HEK293T (cell line): Measurements from ENCODE around the gene HSDL2.

Experiments used
- BHLHE40 ChIP-seq: fragments of 450-650 bp; IDR thresholded peaks from 2 replicates; pipeline ENCODE4 v1.6.1; 2016; ENCODE audit warnings: mild to moderate bottlenecking, moderate library complexity, borderline replicate concordance
- CTBP1 ChIP-seq: fragments of 450-650 bp; IDR thresholded peaks from 2 replicates; pipeline ENCODE4 v1.6.1; 2016; ENCODE audit warnings: borderline replicate concordance
- ELF4 ChIP-seq: fragments of 450-650 bp; IDR thresholded peaks from 2 replicates; pipeline ENCODE4 v1.6.1; 2017; ENCODE audit warnings: antibody characterized with exemption
- FOXA1 ChIP-seq: fragments of 450-650 bp; IDR thresholded peaks from 2 replicates; pipeline ENCODE4 v1.6.1; 2016; ENCODE audit warnings: mild to moderate bottlenecking
- FOXK2 ChIP-seq: fragments of 450-650 bp; IDR thresholded peaks from 2 replicates; pipeline ENCODE4 v1.6.1; 2016; ENCODE audit warnings: mild to moderate bottlenecking
- FOXM1 ChIP-seq: fragments of 450-650 bp; IDR thresholded peaks from 2 replicates; pipeline ENCODE4 v1.6.1; 2017; ENCODE audit warnings: mild to moderate bottlenecking, borderline replicate concordance
- HDGF ChIP-seq: fragments of 450-650 bp; IDR thresholded peaks from 2 replicates; pipeline ENCODE4 v1.6.1; 2017; ENCODE audit warnings: antibody characterized with exemption, borderline replicate concordance
- L3MBTL2 ChIP-seq: fragments of 450-650 bp; conservative IDR thresholded peaks from 2 replicates; pipeline ENCODE4 v1.6.1; 2016; ENCODE audit warnings: mild to moderate bottlenecking
- SP1 ChIP-seq: fragments of 450-650 bp; IDR thresholded peaks from 2 replicates; pipeline ENCODE4 v1.6.1; 2017
- SUZ12 ChIP-seq: fragments of 450-650 bp; IDR thresholded peaks from 2 replicates; pipeline ENCODE4 v1.6.1; 2016; ENCODE audit warnings: mild to moderate bottlenecking
- TARDBP ChIP-seq: fragments of 450-650 bp; IDR thresholded peaks from 2 replicates; pipeline ENCODE4 v1.6.1; 2016

GRCh38 chr9:112420208-112420607 lies 40.3 kb downstream of the HSDL2 start:
- TF ChIP-seq HDGF, result no peak
- TF ChIP-seq L3MBTL2, result no peak
- no peak for TF ChIP-seq SUZ12
- TF ChIP-seq BHLHE40, result no peak
- no peak for TF ChIP-seq SP1
- no peak for TF ChIP-seq ELF4
- no peak for TF ChIP-seq FOXA1
- TF ChIP-seq CTBP1, result no peak
- TF ChIP-seq FOXK2, result no peak
- no peak for TF ChIP-seq FOXM1
- no peak for TF ChIP-seq TARDBP
